HG02840 (cell line): ENCODE results near the gene PTPRM.

Experiments used
- ATAC-seq: cut with Tn5 transposase; IDR thresholded peaks from one replicate; pipeline ENCODE4 v1.9.1; 2021; ENCODE audit warnings: mild to moderate bottlenecking, moderate library complexity, moderate number of reproducible peaks; ENCODE audit not compliant: unreplicated experiment, low FRiP score

The PTPRM gene

GRCh38 chr18:7749008-7749405, 181.9 kb downstream of the PTPRM start:
- ATAC-seq, result no peak

- no peak for ATAC-seq
Measured at GRCh38 chr18:7749510-7749981, 182.4 kb downstream of the PTPRM start.

- ATAC-seq, result no peak
Measured at GRCh38 chr18:7750095-7750663, 183.1 kb downstream of the PTPRM start.

GRCh38 chr18:7750966-7751365, 183.8 kb downstream of the PTPRM start:
- no peak for ATAC-seq

- ATAC-seq, result no peak
Measured at GRCh38 chr18:7754258-7754657, 187.1 kb downstream of the PTPRM start.

- no peak for ATAC-seq
Measured at GRCh38 chr18:7754725-7755181, 187.6 kb downstream of the PTPRM start.

- no peak for ATAC-seq
Measured at GRCh38 chr18:7755753-7756475, 188.8 kb downstream of the PTPRM start.

- ATAC-seq, result no peak
Measured at GRCh38 chr18:7757175-7757574, 190.1 kb downstream of the PTPRM start.

- ATAC-seq, result no peak
Measured at GRCh38 chr18:7758764-7759163, 191.6 kb downstream of the PTPRM start.

GRCh38 chr18:7760967-7761948, 194.1 kb downstream of the PTPRM start:
- ATAC-seq, result no peak

GRCh38 chr18:7764405-7764804, 197.3 kb downstream of the PTPRM start:
- no peak for ATAC-seq

- ATAC-seq, result no peak
Measured at GRCh38 chr18:7766346-7766745, 199.2 kb downstream of the PTPRM start.

GRCh38 chr18:7766817-7767216, 199.7 kb downstream of the PTPRM start:
- ATAC-seq, result no peak

- no peak for ATAC-seq
Measured at GRCh38 chr18:7770908-7771307, 203.8 kb downstream of the PTPRM start.

- ATAC-seq, result no peak
Measured at GRCh38 chr18:7772510-7772888, 205.4 kb downstream of the PTPRM start.

GRCh38 chr18:7772951-7773350, 205.8 kb downstream of the PTPRM start:
- ATAC-seq, result no peak

GRCh38 chr18:7775128-7775527, 208.0 kb downstream of the PTPRM start:
- ATAC-seq, result no peak

GRCh38 chr18:7775843-7776242, 208.7 kb downstream of the PTPRM start:
- no peak for ATAC-seq

- ATAC-seq, result no peak
Measured at GRCh38 chr18:7778181-7778580, 211.1 kb downstream of the PTPRM start.

GRCh38 chr18:7779211-7779610, 212.1 kb downstream of the PTPRM start:
- ATAC-seq, result no peak

GRCh38 chr18:7784171-7784570, 217.1 kb downstream of the PTPRM start:
- no peak for ATAC-seq
